ENCODE results near the gene FHL3.

GRCh38 chr1:38000233-38000528, 5.1 kb downstream of the FHL3 start:
- TF ChIP-seq CTCF (IDR thresholded peaks at IDR 0.05) (no peak), EZH2 (IDR thresholded peaks at IDR 0.05; ENCODE audit: borderline replicate concordance, insufficient read depth, low read depth, low read length, poor library complexity, severe bottlenecking) (no peak)
